ENCODE data around the gene CFL2. TPM values are rescaled to one million over a fixed set of nuclear protein-coding genes. Genes with fewer than 3 reads are reported as not detected.

Gene CFL2
- total RNA-seq, 4 donors from 2014 or later: 36.6 to 99.6 (median 82.3) TPM

GRCh38 chr14:34660796-34661195, 53.6 kb downstream of the CFL2 start:
- no peak for DNase-seq (ENCODE audit: low spot score in 2 of 2)
- no peak overlapping the region for H3K27ac ChIP-seq
- no peak overlapping the region for H3K4me3 ChIP-seq
- no peak for TF ChIP-seq CTCF (IDR thresholded peaks at IDR 0.05)
- TF ChIP-seq EP300 (IDR thresholded peaks at IDR 0.05): no peak
- TF ChIP-seq POLR2A (IDR thresholded peaks at IDR 0.05): no peak
- no peaks in the 10 kb centered on the region for H3K36me3 ChIP-seq
- H3K4me1 ChIP-seq: no peaks in the 10 kb centered on the region
- peaks cover 0 to 9% (median 0%) of the 10 kb centered on the region in 4 donors for H3K9me3 ChIP-seq
- no peaks in the 10 kb centered on the region for H3K27me3 ChIP-seq

Small RNA genes within 50 kb of the gene (small RNA-seq; reads per million reads assigned to genes)
- not detected for gene RNU6-1261P

Other genes with a start within 250 kb of the CFL2 start
- gene EAPP, start 174.9 kb downstream of the CFL2 start, total RNA-seq: 10 to 100 TPM; 28.8 to 52.4 (median 37.3) TPM
- gene SNX6, start 84.4 kb downstream of the CFL2 start, total RNA-seq: 100 to 1,000 TPM in 1 of 4 donors, 10 to 100 TPM in 3; 60.8 to 118 (median 80.5) TPM
- gene BAZ1A, start 160.8 kb upstream of the CFL2 start, total RNA-seq: 10 to 100 TPM; 26.0 to 32.6 (median 31.0) TPM

All from tibial nerve (tissue), 4 donors.